H7 (cell line): Measurements from ENCODE around the gene GFRA1. TPM values are rescaled to one million over a fixed set of nuclear protein-coding genes. Genes with fewer than 3 reads are reported as not detected.
"Not testable (repeated sequence)": the region's sequence is repeated elsewhere in the genome, so short reads cannot be mapped to it uniquely, and the experiment has no call there.

ENCODE experiments used
- DNase-seq: peaks from one replicate; pipeline ENCODE4 v3.0.0; 2012
- H3K27me3 ChIP-seq: 2 replicates; pipeline ENCODE4 v1.6.0; 2011; ENCODE audit warnings: mild to moderate bottlenecking, low read length; ENCODE audit not compliant: control insufficient read depth, insufficient read depth
- H3K36me3 ChIP-seq: replicated peaks from 2 replicates; pipeline ENCODE4 v1.5.1; 2011; ENCODE audit warnings: low read length; ENCODE audit not compliant: control insufficient read depth, insufficient read depth
- H3K4me3 ChIP-seq: 2 replicates; pipeline ENCODE4 v1.5.1; 2011; ENCODE audit warnings: low read depth, mild to moderate bottlenecking, control low read depth, low read length, moderate library complexity; ENCODE audit not compliant: insufficient read depth
- total RNA-seq: library from RNA; depleted of rRNA; stranded (reverse); fragments of >200 nt; shearing (Covaris generic); gene quantifications from 2 replicates; pipeline ENCODE4 v1.2.3, GENCODE V29; 2014

Gene GFRA1
- total RNA-seq, 1 experiment from 2014 or later = 1.7 TPM

DNA sequence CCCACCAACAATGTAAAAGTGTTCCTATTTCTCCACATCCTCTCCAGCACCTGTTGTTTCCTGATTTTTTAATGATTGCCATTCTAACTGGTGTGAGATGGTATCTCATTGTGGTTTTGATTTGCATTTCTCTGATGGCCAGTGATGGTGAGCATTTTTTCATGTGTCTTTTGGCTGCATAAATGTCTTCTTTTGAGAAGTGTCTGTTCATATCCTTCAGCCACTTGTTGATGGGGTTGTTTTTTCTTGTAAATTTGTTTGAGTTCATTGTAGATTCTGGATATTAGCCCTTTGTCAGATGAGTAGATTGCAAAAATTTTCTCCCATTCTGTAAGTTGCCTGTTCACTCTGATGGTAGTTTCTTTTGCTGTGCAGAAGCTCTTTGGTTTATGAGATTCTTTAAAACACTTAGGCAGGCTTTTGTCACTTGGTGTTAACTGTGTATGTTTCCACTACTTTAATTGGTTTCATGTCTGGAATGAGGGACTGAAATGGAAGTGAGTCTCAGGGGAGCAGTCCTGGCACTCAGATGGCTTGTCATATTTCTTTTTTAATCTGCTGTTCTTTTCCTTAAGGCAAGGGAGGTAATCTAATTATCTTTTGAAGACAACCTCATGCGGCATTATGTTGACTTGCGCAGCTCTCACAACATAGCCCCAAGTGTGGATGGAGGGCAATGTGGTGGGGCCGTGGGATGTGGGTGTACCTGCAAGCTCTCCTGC is 219.8 kb downstream of the GFRA1 start:
- not testable (repeated sequence) for H3K4me3 ChIP-seq, H3K36me3 ChIP-seq, DNase-seq, H3K27me3 ChIP-seq

- H3K27me3 ChIP-seq, H3K4me3 ChIP-seq, H3K36me3 ChIP-seq, DNase-seq: not testable (repeated sequence)
Measured at GRCh38 chr10:116052522-116052921, 220.5 kb downstream of the GFRA1 start.

- Histone ChIP-seq H3K27me3 (no peaks in the 10 kb centered on the region), H3K4me3 (no peak overlapping the region), H3K36me3 (no peaks in the 10 kb centered on the region)
- DNase-seq = no peak
Measured at GRCh38 chr10:116049974-116050304, 223.1 kb downstream of the GFRA1 start.

GRCh38 chr10:116049158-116049973 is 223.6 kb downstream of the GFRA1 start:
- no peaks in the 10 kb centered on the region for H3K27me3 ChIP-seq
- no peak overlapping the region for H3K4me3 ChIP-seq
- no peaks in the 10 kb centered on the region for H3K36me3 ChIP-seq
- no peak for DNase-seq

DNA sequence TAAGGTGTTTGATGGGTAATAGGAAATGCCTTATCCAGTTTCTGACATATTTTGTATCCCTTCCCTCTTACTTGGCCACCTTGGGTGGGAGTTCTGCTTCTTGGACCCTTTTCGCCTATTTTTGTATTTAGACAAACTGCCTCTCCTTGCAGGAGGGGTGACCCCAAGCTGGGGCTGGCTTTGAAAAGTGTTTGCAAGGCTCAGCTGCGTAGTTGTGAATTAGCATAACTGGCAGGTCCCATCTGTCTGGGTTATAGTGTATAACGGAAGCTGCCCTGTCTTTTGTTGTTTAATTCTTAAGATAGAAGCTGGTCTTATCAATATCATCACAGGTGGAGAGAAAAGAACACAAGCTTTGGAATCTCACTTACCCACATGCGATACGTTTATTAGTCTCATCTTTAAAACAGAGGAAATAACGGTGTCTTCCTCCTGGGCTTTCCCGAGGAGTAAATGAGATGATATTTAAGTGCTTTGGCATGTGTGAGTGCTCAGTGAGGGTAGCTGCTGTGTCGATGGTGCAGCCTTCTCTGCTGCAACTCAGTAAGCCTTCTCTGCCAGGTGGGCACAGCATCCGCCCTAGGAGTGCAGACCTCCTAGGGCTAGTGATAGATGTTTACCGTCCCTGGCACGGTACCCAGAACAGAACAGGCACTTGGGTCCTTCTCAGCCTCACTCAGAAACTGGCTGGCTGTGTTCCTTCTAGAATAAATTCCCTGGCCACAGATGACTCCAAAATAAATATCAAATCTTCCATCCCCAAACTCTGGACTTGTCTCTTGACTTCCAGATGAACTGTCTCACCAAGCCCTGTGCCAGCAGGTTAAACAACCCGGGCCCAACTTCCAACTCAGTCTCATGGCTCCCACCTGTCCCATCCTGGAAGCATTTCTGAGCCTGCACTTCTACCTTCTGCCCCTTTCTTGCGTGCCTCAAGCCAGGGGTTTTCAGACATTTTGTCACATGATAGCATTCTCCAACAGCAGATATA is 227.3 kb downstream of the GFRA1 start:
- Histone ChIP-seq H3K36me3 (no peaks in the 10 kb centered on the region), H3K4me3 (no peak overlapping the region), H3K27me3 (no peaks in the 10 kb centered on the region)
- DNase-seq = no peak

DNA sequence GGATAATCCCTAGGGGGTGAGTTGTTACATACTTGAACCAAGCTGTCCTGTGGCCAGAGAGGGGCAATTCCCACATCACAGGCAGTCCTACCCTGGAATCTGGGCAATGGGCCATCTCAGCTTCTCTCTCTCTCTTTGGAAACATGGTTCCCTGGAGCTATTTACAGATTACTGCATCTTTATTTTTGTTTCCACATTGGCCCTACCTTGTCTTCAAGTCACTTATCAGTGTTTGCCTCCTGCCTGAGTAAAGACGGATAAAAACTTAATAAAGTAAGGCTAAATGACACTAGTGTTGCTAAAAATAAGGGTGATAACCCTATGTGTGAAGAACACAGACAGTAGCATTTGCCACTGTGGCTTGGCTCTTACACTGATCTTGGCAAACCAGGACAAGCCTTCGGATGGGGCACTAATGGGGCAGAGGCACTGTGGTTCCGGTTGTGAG is 228.2 kb downstream of the GFRA1 start:
- no peak overlapping the region for H3K4me3 ChIP-seq
- H3K27me3 ChIP-seq = no peaks in the 10 kb centered on the region
- no peak for DNase-seq
- no peaks in the 10 kb centered on the region for H3K36me3 ChIP-seq

DNA sequence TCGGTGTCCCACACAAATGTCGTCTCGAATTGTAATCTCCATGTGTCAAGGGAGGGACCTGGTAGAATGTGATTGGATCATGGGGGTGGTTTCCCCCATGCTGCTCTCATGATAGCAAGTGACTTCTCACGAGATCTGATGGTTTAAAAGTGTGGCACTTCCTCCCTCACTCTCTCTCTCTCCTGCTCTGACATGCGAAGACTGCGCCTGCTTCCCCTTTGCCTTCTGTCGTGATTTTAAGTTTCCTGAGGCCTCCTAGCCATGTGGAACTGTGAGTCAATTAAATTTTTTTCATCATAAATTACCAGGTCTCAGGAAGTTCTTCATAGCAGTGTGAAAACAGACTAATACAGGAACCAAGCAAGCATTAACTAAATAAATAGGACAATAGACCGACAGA is 229.1 kb downstream of the GFRA1 start:
- no peak overlapping the region for H3K4me3 ChIP-seq
- no peaks in the 10 kb centered on the region for H3K27me3 ChIP-seq
- DNase-seq = no peak
- no peaks in the 10 kb centered on the region for H3K36me3 ChIP-seq

DNA sequence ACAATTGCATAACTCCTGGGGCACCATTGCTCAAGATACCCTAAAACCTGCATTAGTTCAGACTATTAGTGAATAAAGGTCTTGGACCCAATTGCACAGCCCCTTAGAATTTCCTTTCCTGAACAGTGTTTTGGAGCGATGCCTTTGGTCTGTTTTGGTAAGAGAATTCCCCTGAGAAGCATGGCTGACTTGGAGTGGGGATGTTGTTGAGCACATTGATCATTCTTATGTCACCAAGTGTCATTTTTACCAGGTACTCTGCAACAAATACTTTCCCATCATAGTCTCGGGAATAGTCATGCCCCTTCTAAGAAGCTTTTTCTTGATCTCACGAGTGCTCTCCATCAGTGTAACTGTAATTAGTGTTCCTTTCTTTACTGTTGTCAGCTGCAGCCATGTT is 229.7 kb downstream of the GFRA1 start:
- H3K36me3 ChIP-seq = no peaks in the 10 kb centered on the region
- no peak for DNase-seq
- H3K4me3 ChIP-seq = no peak overlapping the region
- H3K27me3 ChIP-seq = no peaks in the 10 kb centered on the region

DNA sequence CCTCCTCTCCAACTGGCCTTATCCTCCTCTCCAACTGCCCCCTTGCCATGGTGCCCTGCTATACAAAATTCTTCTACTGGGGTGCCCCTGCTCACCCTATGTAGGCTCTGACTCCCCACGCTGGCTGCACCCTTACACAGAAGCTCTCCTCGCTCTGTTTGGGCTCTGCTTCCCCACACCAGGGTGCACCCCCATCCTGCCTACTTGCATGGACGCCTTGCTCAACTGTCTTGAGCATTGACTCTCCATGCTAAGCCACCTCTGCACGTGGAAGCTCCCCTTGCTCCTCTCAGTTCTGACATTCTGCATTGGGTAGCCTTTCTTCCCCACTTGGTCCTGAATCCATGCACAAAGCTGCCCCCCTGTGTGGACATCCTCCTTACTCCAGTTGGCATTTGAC is 231.1 kb downstream of the GFRA1 start:
- no peaks in the 10 kb centered on the region for H3K27me3 ChIP-seq

DNA sequence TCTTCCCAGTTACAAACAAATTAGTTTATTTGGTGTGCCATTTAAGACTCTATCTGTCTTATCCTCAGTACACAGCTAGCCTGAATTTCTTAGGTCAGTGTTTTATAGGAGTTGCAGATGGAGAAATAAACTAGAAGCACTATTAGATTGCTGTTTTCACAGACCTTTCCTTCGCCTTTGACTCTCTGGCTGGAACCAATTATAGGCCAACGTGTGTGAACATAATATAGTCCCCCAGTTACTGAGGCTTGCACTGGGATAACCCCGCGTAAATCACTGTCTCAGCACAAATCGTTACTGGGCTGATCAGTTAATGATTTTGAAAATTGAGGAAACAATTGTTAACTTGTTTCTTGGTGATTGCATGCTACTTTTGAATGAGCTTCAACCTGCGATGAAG is 233.4 kb downstream of the GFRA1 start:
- Histone ChIP-seq H3K36me3 (no peaks in the 10 kb centered on the region), H3K27me3 (no peaks in the 10 kb centered on the region), H3K4me3 (no peak overlapping the region)
- no peak for DNase-seq

More for the DNA sequence above, 231.1 kb downstream of the GFRA1 start:
- Histone ChIP-seq H3K36me3 (no peaks in the 10 kb centered on the region), H3K4me3 (no peak overlapping the region)
- no peak for DNase-seq

DNA sequence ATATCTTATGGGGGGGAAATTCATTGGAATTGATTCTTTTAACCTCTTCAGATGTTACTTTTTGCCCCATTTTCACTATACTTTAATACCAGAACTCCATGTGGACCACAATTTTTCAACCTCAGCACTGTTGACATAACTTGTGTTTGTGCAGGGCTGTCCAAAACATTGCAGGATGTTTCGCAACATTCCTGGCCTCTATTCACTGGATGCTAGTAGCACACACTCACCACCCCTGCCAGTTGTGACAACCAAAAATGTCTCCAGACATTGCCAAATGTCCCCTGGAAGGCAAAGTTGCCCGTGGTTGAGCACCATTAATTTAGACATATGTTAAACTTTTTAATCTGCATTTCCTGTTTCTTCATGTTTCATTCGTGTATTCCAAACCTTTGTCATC is 234.7 kb downstream of the GFRA1 start:
- Histone ChIP-seq H3K36me3 (no peaks in the 10 kb centered on the region), H3K4me3 (no peak overlapping the region), H3K27me3 (no peaks in the 10 kb centered on the region)
- DNase-seq = no peak

GRCh38 chr10:116035406-116035805 is 237.6 kb downstream of the GFRA1 start:
- H3K4me3 ChIP-seq, H3K36me3 ChIP-seq, H3K27me3 ChIP-seq, DNase-seq: not testable (repeated sequence)

DNA sequence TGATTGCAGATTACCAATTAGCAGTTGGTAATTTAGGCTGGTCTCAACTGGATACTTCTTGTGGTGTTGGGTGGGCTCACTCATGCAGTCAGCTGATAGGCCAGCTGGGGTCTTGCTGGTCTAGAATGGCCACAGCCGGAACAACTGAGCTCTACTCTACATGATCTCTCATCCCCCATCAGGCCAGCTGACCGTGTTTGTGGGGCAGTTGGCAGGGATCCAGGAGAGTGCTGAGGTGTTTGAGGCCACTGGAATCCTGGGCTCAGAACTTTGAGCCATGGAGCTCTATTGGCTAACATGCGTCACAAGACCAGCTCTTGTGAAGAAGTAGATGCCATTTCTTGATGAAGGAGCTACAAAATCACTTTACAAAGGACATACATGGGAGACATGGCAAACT is 242.4 kb downstream of the GFRA1 start:
- no peak for DNase-seq
- H3K27me3 ChIP-seq = no peaks in the 10 kb centered on the region
- no peaks in the 10 kb centered on the region for H3K36me3 ChIP-seq
- no peak overlapping the region for H3K4me3 ChIP-seq

- Histone ChIP-seq H3K27me3 (no peaks in the 10 kb centered on the region), H3K4me3 (no peak overlapping the region), H3K36me3 (no peaks in the 10 kb centered on the region)
- no peak for DNase-seq
Measured at GRCh38 chr10:116029826-116030225, 243.2 kb downstream of the GFRA1 start.
